Measurements from ENCODE around the gene SUSD6.
"Not testable (repeated sequence)": the region's sequence is repeated elsewhere in the genome, so short reads cannot be mapped to it uniquely, and the experiment has no call there.

SUSD6 gene

GRCh38 chr14:69696633-69697557, 85.5 kb downstream of the SUSD6 start:
- DNase-seq: peak; percentile 59

GRCh38 chr14:69698572-69698971, 87.2 kb downstream of the SUSD6 start:
- no peak for DNase-seq

DNA sequence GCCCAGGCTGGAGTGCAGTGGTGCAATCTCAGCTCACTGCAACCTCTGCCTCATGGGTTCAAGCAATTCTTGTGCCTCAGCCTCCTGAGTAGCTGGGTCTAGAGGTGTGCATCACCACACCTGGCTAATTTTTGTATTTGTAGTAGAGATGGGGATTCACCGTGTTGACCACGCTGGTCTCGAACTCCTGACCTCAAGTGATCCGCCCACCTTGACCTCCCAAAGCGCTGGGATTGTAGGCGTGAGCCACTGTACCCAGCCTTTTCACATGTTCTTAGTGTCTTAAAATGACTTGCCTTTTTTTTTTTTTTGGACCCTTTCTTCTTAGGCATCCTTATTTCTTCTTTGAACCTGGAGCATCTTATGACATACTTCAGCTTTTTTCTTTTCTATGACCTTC, 87.8 kb downstream of the SUSD6 start:
- not testable (repeated sequence) for DNase-seq

DNA sequence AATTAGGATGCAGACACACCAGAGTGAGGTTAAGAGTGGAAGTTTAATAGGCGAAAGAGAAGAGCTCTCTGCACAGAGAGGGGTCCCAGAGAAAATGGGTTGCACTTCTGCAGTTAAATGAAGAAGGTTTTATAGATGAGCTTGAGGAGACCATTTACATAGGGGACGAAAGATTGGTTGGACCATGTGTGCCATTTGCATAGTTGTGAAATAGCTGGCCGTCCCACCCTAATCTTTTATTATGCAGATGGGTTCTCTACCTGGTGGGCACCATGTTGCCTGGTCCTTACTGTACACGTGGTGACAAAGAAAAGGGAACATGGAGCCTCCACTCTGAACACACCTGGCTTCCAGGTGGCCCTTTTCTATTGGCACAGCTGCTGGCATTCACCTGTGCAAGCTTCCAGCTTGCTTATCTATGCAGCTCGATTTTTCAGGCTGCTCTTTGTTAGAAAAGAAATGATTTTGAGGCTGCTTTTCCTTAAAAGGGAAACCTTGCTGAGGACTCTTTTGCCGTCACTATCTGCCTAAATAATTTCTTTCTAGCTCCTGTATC, 88.4 kb downstream of the SUSD6 start:
- peak; percentile 90 for DNase-seq

- DNase-seq: no peak
Observed at GRCh38 chr14:69700575-69700974, 89.2 kb downstream of the SUSD6 start.

- no peak for DNase-seq
Observed at GRCh38 chr14:69701291-69701690, 89.9 kb downstream of the SUSD6 start.

DNA sequence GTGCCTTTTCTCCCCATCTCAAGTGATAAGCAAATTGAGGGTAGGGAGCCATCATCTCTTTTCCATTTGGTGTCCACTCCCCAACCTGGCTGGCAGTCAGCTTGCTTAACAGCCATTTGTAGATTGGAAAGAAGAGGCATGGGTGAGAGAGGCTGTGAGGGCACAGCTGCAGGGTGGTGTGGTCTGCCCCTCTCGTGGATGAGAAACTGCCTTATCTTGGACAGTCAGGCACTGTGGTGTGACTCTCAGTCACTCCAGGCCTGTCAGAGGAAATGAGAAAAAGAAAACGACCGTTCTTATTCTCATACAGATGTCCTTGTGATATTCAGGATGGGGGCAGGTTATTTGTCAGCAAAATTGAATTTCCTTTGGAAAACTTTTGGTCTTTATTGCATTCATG, 90.5 kb downstream of the SUSD6 start:
- no peak for DNase-seq

- DNase-seq: peak; percentile 90
Observed at GRCh38 chr14:69703047-69704039, 91.9 kb downstream of the SUSD6 start.

DNA sequence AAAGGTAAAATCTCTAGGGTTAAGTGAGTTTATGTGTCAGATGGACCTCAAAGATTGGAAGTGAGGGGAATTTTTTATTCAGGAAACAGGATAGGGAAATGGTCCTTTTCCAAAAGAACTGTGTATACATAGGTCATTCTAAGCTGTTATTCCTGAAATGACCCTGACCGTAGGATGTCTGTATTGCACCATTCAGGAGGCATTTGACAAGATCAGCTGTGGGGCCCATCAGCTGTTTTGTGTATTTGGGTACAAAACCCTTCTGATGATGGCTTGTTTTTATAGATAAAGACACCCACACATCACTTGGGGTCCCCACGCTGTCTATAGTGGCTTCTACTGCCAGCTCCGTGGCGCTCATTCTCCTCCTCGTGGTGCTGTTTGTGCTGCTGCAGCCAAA, 92.9 kb downstream of the SUSD6 start:
- no peak for DNase-seq

DNA sequence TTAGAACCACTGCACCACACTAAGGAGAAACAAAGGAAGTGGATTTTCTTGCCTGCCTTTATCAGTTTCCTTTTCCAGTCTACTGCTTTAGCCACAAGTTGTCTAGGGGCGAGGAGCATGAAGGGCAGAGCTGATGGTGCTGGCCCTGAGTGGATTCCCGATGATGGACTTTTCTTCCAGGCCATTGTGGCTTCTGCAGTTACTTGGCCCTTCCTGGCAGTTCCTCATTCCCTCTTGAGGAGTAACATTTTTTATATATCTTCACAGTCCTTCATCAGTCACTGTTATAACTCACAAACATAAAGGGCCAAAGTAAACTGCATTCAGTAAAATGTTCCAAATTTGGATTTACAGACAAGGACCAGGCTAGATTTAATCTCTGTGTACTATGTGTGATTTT, 94.3 kb downstream of the SUSD6 start:
- DNase-seq: no peak

DNA sequence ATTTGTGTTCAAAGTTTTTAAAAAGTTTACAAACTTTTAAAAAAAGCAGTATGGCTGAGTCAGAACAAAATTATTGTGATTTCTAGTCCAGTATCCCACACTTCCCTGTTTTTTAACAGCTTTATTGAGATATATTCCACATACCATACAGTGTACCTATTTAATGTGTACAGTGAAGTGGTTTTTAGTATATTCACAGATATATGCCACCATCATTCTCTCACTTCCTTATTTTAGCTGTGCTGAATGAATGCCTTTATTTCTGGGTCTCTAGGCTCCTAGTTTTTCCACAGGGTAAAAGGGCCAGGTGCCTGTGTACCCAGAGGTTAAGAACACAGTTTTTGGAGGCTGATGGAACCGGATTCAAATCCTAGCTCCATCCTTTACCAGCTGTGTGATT, 96.7 kb downstream of the SUSD6 start:
- no peak for DNase-seq

DNA sequence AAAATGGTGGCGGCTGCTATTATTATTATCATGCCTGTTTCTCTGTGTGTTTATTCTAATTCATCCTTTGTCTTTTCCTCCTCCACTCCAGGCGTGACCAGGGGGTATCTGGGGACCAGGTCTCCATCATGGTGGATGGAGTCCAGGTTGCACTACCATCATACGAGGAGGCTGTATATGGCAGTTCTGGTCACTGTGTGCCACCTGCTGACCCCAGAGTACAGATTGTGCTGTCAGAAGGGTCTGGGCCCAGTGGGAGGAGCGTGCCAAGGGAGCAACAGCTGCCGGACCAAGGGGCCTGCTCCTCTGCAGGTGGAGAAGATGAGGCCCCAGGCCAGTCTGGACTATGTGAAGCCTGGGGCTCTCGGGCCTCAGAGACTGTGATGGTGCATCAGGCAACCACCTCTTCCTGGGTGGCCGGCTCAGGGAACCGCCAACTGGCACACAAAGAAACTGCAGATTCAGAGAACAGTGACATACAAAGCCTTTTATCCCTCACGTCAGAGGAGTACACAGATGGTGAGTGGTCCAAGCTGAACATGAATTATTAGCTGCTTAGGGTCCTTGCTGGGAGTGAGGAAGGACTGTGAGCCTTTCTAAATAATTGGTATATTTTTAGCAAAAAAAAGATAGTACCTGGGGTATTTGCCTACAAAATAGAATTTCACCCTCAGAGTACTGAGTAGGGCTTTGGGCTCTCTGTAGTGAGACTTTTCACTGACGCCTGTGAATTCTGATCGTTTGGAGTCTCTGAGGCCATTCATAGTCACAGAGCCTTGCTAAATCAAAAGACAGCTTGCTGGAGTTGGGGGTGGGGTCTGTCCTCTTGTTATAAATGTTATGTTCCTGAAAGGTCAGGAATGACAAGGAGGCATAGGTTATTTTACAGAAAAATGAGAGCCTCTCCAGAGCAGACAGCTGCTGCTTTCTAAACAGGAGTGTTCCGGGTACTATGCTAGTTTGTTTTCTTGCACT, 97.5 kb downstream of the SUSD6 start:
- DNase-seq: peak; percentile 73

- DNase-seq: peak; percentile 41
Observed at GRCh38 chr14:69710378-69710777, 99.0 kb downstream of the SUSD6 start.

- DNase-seq: peak; percentile 90
Observed at GRCh38 chr14:69711065-69711464, 99.7 kb downstream of the SUSD6 start.

GRCh38 chr14:69711477-69711876, 100.1 kb downstream of the SUSD6 start:
- DNase-seq: peak; percentile 66

GRCh38 chr14:69711881-69712560, 100.6 kb downstream of the SUSD6 start:
- DNase-seq: peak; percentile 43

DNA sequence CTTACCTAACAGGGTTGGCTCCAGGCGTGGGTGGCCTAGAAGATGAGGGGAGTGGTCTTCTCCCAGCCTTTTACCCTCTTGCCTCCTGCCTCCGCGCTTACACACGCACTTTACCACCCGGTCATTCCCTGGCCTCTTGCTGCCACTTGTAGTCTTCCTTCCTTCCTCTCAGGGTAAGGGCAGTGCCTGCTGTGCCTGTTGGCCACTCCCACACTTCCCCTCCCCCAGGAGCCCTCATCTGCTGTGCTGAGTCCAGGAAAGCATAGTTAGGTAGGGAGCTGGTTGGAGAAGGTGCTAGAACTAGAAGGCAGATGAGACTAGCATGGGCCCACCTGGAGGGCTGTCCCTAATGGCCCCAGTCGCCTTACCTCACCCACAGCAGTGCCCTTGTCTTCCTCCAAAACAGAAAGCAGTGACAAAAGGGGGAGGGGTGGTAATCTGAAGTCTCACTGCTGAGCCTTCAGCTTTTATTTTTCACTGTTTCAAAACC, 101.2 kb downstream of the SUSD6 start:
- peak; percentile 81 for DNase-seq

GRCh38 chr14:69713209-69713781, 101.9 kb downstream of the SUSD6 start:
- peak; percentile 87 for DNase-seq

GRCh38 chr14:69713993-69714679, 102.7 kb downstream of the SUSD6 start:
- peak; percentile 89 for DNase-seq
